Stromal cell of bone marrow (primary cell): Measurements from ENCODE around the gene CTNND1.
"Not testable (repeated sequence)": the region's sequence is repeated elsewhere in the genome, so short reads cannot be mapped to it uniquely, and the experiment has no call there.

Experiments
- DNase-seq: peaks from one replicate; pipeline ENCODE4 v3.0.0-alpha.2; 2012; ENCODE audit warnings: low read depth

The CTNND1 gene

GRCh38 chr11:57761301-57762234 is at the start of gene CTNND1:
Gene CTNND1 (plus strand): TSS chr11:57761802. CDS start chr11:57791479, 29,677 bp downstream.
- DNase-seq = peak; percentile 97

- peak; percentile 99 for DNase-seq
Measured at GRCh38 chr11:57712256-57713150, 49.1 kb upstream of the CTNND1 start, which contains the start of gene TMX2. Gene TMX2 (plus strand): TSS chr11:57712593. CDS start chr11:57712619, 26 bp downstream.

GRCh38 chr11:57713835-57714234 is 47.8 kb upstream of the CTNND1 start:
- no peak for DNase-seq

GRCh38 chr11:57716726-57717125 is 44.9 kb upstream of the CTNND1 start:
- DNase-seq = not testable (repeated sequence)

- DNase-seq = no peak
Measured at GRCh38 chr11:57727185-57727584, 34.4 kb upstream of the CTNND1 start.

GRCh38 chr11:57728829-57729228 is 32.8 kb upstream of the CTNND1 start:
- DNase-seq = no peak

- DNase-seq = no peak
Measured at GRCh38 chr11:57729479-57729878, 32.1 kb upstream of the CTNND1 start.

- no peak for DNase-seq
Measured at GRCh38 chr11:57732661-57733060, 28.9 kb upstream of the CTNND1 start.

GRCh38 chr11:57735619-57736298 is 25.8 kb upstream of the CTNND1 start:
- no peak for DNase-seq

- DNase-seq = peak; percentile 95
Measured at GRCh38 chr11:57741132-57742086, 20.2 kb upstream of the CTNND1 start, which contains the start of gene SELENOH. Gene SELENOH (plus strand): TSS chr11:57741491. CDS start chr11:57741596, 105 bp downstream.

- DNase-seq = no peak
Measured at GRCh38 chr11:57742087-57742452, 19.5 kb upstream of the CTNND1 start.

GRCh38 chr11:57744357-57744756 is 17.2 kb upstream of the CTNND1 start:
- no peak for DNase-seq

GRCh38 chr11:57745206-57745605 is 16.4 kb upstream of the CTNND1 start:
- DNase-seq = no peak

GRCh38 chr11:57746920-57747319 is 14.7 kb upstream of the CTNND1 start:
- DNase-seq = no peak

GRCh38 chr11:57751176-57751575 is 10.4 kb upstream of the CTNND1 start:
- DNase-seq = no peak

- no peak for DNase-seq
Measured at GRCh38 chr11:57751676-57752253, 9.8 kb upstream of the CTNND1 start, which contains the start of gene BTBD18. Gene BTBD18 (minus strand): TSS chr11:57751819. CDS start chr11:57751188, 631 bp downstream.

- DNase-seq = no peak
Measured at GRCh38 chr11:57752954-57753353, 8.6 kb upstream of the CTNND1 start.

- DNase-seq = no peak
Measured at GRCh38 chr11:57758174-57758573, 3.4 kb upstream of the CTNND1 start.

- no peak for DNase-seq
Measured at GRCh38 chr11:57762235-57762861, 746 bp downstream of the CTNND1 start.

GRCh38 chr11:57763568-57763967 is 2.0 kb downstream of the CTNND1 start:
- DNase-seq = no peak
